Lung microvascular endothelial cell (primary cell): ENCODE data around the gene FGFR3. TPM values are rescaled to one million over a fixed set of nuclear protein-coding genes. Genes with fewer than 3 reads are reported as not detected.

ENCODE experiments used
- DNase-seq, 2 donors: peaks; one replicate each; pipeline versions ENCODE4 v3.0.0 to v3.0.0-alpha.2; 2010; ENCODE audit warnings: low read depth in 2 of 2
- total RNA-seq: library from RNA; depleted of rRNA; stranded (reverse); fragments of >200 nt; gene quantifications from 2 replicates; pipeline ENCODE4 v1.2.1, GENCODE V29; 2014

The FGFR3 gene
- total RNA-seq, 1 donor from 2014 or later: 0.79 TPM

- DNase-seq: no peak
These were observed 5.5 kb upstream of the FGFR3 start for GRCh38 chr4:1787411-1788077.

GRCh38 chr4:1788254-1788973 lies 4.7 kb upstream of the FGFR3 start:
- DNase-seq: no peak

GRCh38 chr4:1789552-1789951 lies 3.5 kb upstream of the FGFR3 start:
- no peak for DNase-seq

GRCh38 chr4:1790005-1790404 lies 3.1 kb upstream of the FGFR3 start:
- no peak for DNase-seq

- DNase-seq: no peak
These were observed 798 bp upstream of the FGFR3 start for GRCh38 chr4:1792158-1792831.

GRCh38 chr4:1793496-1793840 lies 375 bp downstream of the FGFR3 start:
- peak in 1 of 2 donors; percentile 31 for DNase-seq

- peak in 1 of 2 donors; percentile 21 for DNase-seq
These were observed 1.1 kb downstream of the FGFR3 start for GRCh38 chr4:1793940-1794808.

- no peak for DNase-seq
These were observed 1.8 kb downstream of the FGFR3 start for GRCh38 chr4:1794809-1795298.

GRCh38 chr4:1795299-1796195 lies 2.5 kb downstream of the FGFR3 start:
- DNase-seq: no peak

GRCh38 chr4:1796486-1797204 lies 3.6 kb downstream of the FGFR3 start:
- no peak for DNase-seq

- no peak for DNase-seq
These were observed 4.3 kb downstream of the FGFR3 start for GRCh38 chr4:1797298-1797860.

GRCh38 chr4:1797861-1798579 lies 4.9 kb downstream of the FGFR3 start:
- DNase-seq: no peak

GRCh38 chr4:1798580-1799386 lies 5.7 kb downstream of the FGFR3 start:
- DNase-seq: no peak

- DNase-seq: no peak
These were observed 6.6 kb downstream of the FGFR3 start for GRCh38 chr4:1799387-1800375.

GRCh38 chr4:1800805-1801204 lies 7.7 kb downstream of the FGFR3 start:
- no peak for DNase-seq

GRCh38 chr4:1801286-1801958 lies 8.3 kb downstream of the FGFR3 start:
- no peak for DNase-seq
